HepG2 (cell line): ENCODE measurements around the gene APC2. TPM values are rescaled to one million over a fixed set of nuclear protein-coding genes. Genes with fewer than 3 reads are reported as not detected.

Source experiments
- GLI4 ChIP-seq: sonication (generic); formaldehyde crosslinking; IDR thresholded peaks from 2 replicates; pipeline ENCODE4 v1.5.1; 2020; ENCODE audit warnings: missing genetic modification reagents, mild to moderate bottlenecking, moderate library complexity, borderline replicate concordance
- GPN1 ChIP-seq: sonication (generic); formaldehyde crosslinking; IDR thresholded peaks from 2 replicates; pipeline ENCODE4 v1.5.1; 2020; ENCODE audit warnings: missing genetic modification reagents, borderline replicate concordance
- IRF2 ChIP-seq: IDR thresholded peaks from 2 replicates; pipeline ENCODE4 v1.6.1; 2018; ENCODE audit warnings: missing genetic modification reagents, missing compliant biosample characterization
- KDM4B ChIP-seq: sonication (generic); formaldehyde crosslinking; IDR thresholded peaks from 2 replicates; pipeline ENCODE4 v1.4.0; 2020; ENCODE audit warnings: missing genetic modification reagents
- MAFK ChIP-seq, 2 experiments: IDR thresholded peaks in 1 of 2; conservative IDR thresholded peaks in 1 of 2; 2 replicates each; pipeline ENCODE4 v1.6.1; 2011; ENCODE audit warnings: improper control_type of control experiment in 2 of 2, low read length in 2 of 2
- POLR2A ChIP-seq, 2 experiments: IDR thresholded peaks; 2 replicates each; pipeline ENCODE4 v1.6.1; 2011; ENCODE audit warnings: low read depth in 2 of 2, low read length in 2 of 2, mild to moderate bottlenecking in 1 of 2, moderate library complexity in 1 of 2; ENCODE audit not compliant: insufficient read depth in 1 of 2
- POLR2G ChIP-seq: fragments of 200-400 bp; formaldehyde crosslinking; IDR thresholded peaks from 2 replicates; pipeline ENCODE4 v1.6.1; 2018; ENCODE audit warnings: mild to moderate bottlenecking, low read depth, low read length, moderate library complexity
- RARG ChIP-seq: sonication (generic); formaldehyde crosslinking; IDR thresholded peaks from 2 replicates; pipeline ENCODE4 v1.4.0; 2020; ENCODE audit warnings: low read depth, mild to moderate bottlenecking, missing genetic modification reagents
- RBM22 ChIP-seq: fragments of 200-400 bp; formaldehyde crosslinking; optimal IDR thresholded peaks from 2 replicates; pipeline ENCODE3; 2017; ENCODE audit warnings: mild to moderate bottlenecking, low read length, moderate library complexity
- SAFB2 ChIP-seq: sonication (generic); formaldehyde crosslinking; IDR thresholded peaks from 2 replicates; pipeline ENCODE4 v1.5.1; 2020; ENCODE audit warnings: missing genetic modification reagents, low read depth, mild to moderate bottlenecking, borderline replicate concordance
- SPEN ChIP-seq: sonication (generic); formaldehyde crosslinking; IDR thresholded peaks from 2 replicates; pipeline ENCODE4 v1.5.1; 2020; ENCODE audit warnings: low read depth, mild to moderate bottlenecking, missing genetic modification reagents
- THAP11 ChIP-seq: IDR thresholded peaks from 2 replicates; pipeline ENCODE4 v1.6.1; 2016; ENCODE audit warnings: missing biosample characterization, missing genetic modification reagents
- ZNF224 ChIP-seq: sonication (generic); formaldehyde crosslinking; IDR thresholded peaks from 2 replicates; pipeline ENCODE4 v1.5.0; 2020; ENCODE audit warnings: mild to moderate bottlenecking, missing genetic modification reagents
- ZNF546 ChIP-seq: sonication (generic); formaldehyde crosslinking; conservative IDR thresholded peaks from 2 replicates; pipeline ENCODE4 v1.8.1; 2023; ENCODE audit warnings: mild to moderate bottlenecking, missing genetic modification reagents
- ZNF557 ChIP-seq: sonication (generic); formaldehyde crosslinking; IDR thresholded peaks from 2 replicates; pipeline ENCODE4 v1.4.0; 2020; ENCODE audit warnings: missing genetic modification reagents
- ZNF562 ChIP-seq: sonication (generic); formaldehyde crosslinking; IDR thresholded peaks from 2 replicates; pipeline ENCODE4 v1.8.0; 2022; ENCODE audit warnings: missing genetic modification reagents, borderline replicate concordance
- ZNF773 ChIP-seq: sonication (generic); formaldehyde crosslinking; IDR thresholded peaks from 2 replicates; pipeline ENCODE4 v1.4.0; 2020; ENCODE audit warnings: missing genetic modification reagents, borderline replicate concordance
- ZNF780A ChIP-seq: sonication (generic); formaldehyde crosslinking; IDR thresholded peaks from 2 replicates; pipeline ENCODE4 v1.8.0; 2022; ENCODE audit warnings: mild to moderate bottlenecking, missing genetic modification reagents, moderate library complexity
- ZZZ3 ChIP-seq: sonication (generic); formaldehyde crosslinking; IDR thresholded peaks from 2 replicates; pipeline ENCODE4 v1.4.0; 2020; ENCODE audit warnings: missing genetic modification reagents, mild to moderate bottlenecking, borderline replicate concordance
- polyA plus RNA-seq, 8 experiments: library from polyadenylated mRNA; depleted of rRNA in 3 of 8; stranded (reverse) in 7 of 8; unstranded in 1 of 8; fragments of >200 nt; fragmentation: Illumina TruSeq in 4 of 8; extraction: Trizol in 4 of 8; gene quantifications; 2 replicates each; pipeline versions ENCODE4 v1.2.1 to v1.2.3, GENCODE V29; 2011 to 2016; ENCODE audit warnings: low read depth in 4 of 8, missing spikeins in 1 of 8, mixed read lengths in 1 of 8; ENCODE audit not compliant: insufficient read depth in 1 of 8
- total RNA-seq, 5 experiments: library from RNA; depleted of rRNA; stranded (reverse); fragments of >200 nt; fragmentation: Illumina TruSeq; extraction: Trizol; gene quantifications; 2 replicates each; pipeline ENCODE4 v1.2.3, GENCODE V29; 2016; ENCODE audit warnings: low read depth in 1 of 5
- TF ChIP-seq, protein P1 (sequence below): sonication (generic); formaldehyde crosslinking; IDR thresholded peaks from 2 replicates; pipeline ENCODE4 v1.4.0; 2020; ENCODE audit warnings: missing genetic modification reagents
- TF ChIP-seq, protein P2 (sequence below): sonication (generic); formaldehyde crosslinking; IDR thresholded peaks from 2 replicates; pipeline ENCODE4 v1.4.0; 2020; ENCODE audit warnings: missing genetic modification reagents, borderline replicate concordance
- TF ChIP-seq, protein P3 (sequence below): sonication (generic); formaldehyde crosslinking; IDR thresholded peaks from 2 replicates; pipeline ENCODE4 v1.4.0; 2020; ENCODE audit warnings: missing genetic modification reagents
- TF ChIP-seq, protein P4 (sequence below): sonication (generic); formaldehyde crosslinking; IDR thresholded peaks from 2 replicates; pipeline ENCODE4 v1.5.0; 2020; ENCODE audit warnings: mild to moderate bottlenecking, low read depth, missing genetic modification reagents, borderline replicate concordance

APC2 gene
- total and polyA plus RNA-seq, 2 of the 13 experiments (the other 11 are each of a cell fraction or from before 2014, with no cell fraction given), result 0.08 to 0.22 TPM

DNA sequence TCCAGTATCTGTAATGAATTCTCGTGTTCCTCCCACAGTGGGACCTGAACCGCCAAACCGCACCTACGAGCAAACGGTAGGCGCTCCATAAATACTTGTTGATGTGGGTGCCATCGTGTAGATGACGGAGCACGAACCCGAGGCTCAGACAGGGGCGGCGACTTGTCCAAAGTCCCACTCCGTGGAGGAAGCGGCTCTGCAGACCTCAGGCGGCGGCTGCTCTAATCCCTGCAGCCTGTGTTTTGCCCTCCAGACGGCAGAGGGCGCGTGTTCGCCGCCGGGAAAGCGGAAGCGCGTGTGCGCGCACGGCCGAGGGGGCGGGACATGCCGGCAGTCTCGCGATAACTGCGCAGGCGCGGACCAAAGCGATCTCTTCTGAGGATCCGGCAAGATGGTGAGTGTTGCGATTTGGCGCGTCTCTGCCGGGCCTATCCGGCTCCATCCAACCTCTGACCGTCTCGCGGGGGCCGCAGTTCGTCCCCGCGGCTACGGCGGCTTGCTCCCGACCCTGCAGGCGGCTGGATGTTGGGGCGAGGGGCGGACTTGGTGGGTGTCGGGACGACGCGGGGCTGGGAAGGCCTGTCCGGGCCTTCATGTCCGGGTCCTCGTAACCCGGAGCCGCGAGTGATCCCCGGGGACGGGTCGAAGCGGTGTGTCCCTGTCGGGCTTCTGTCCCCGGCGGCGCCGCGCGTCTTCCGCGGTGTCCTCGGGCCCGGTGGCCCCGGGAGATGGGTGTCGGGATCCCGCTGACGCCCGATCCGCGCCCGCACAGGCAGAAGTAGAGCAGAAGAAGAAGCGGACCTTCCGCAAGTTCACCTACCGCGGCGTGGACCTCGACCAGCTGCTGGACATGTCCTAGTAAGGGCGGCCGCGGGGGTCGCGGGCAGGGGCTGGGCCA, 11.6 kb upstream of the APC2 start, which contains the start of gene RPS15 (continued):
- TF ChIP-seq, protein P1, sequence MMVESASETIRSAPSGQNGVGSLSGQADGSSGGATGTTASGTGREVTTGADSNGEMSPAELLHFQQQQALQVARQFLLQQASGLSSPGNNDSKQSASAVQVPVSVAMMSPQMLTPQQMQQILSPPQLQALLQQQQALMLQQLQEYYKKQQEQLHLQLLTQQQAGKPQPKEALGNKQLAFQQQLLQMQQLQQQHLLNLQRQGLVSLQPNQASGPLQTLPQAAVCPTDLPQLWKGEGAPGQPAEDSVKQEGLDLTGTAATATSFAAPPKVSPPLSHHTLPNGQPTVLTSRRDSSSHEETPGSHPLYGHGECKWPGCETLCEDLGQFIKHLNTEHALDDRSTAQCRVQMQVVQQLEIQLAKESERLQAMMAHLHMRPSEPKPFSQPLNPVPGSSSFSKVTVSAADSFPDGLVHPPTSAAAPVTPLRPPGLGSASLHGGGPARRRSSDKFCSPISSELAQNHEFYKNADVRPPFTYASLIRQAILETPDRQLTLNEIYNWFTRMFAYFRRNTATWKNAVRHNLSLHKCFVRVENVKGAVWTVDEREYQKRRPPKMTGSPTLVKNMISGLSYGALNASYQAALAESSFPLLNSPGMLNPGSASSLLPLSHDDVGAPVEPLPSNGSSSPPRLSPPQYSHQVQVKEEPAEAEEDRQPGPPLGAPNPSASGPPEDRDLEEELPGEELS (CRISPR knock-in tag), result peak; percentile 77
- TF ChIP-seq THAP11 (CRISPR knock-in tag) (peak; percentile 97), POLR2A (IDR thresholded peaks at IDR 0.05; ENCODE audit: insufficient read depth in 1 of 2, low read depth in 2 of 2, low read length in 2 of 2) (peak; percentile 99), KDM4B (CRISPR knock-in tag) (peak; percentile 85; the same call in 1 of the 2 replicates), SPEN (CRISPR knock-in tag) (peak; percentile 100), RARG (CRISPR knock-in tag) (no peak), ZNF780A (CRISPR knock-in tag) (peak; percentile 94), ZNF773 (CRISPR knock-in tag) (peak; percentile 65; the same call in 1 of the 2 replicates), GLI4 (peak; percentile 94; the same call in 1 of the 2 replicates), RBM22 (peak; percentile 86), SAFB2 (CRISPR knock-in tag) (no peak), ZNF546 (peak; percentile 83; the same call in 1 of the 2 replicates), GPN1 (CRISPR knock-in tag) (no peak; the same call in 1 of the 2 replicates), MAFK (conservative IDR thresholded peaks at IDR 0.05 in 1 of 2, IDR thresholded peaks at IDR 0.05 in 1 of 2; ENCODE audit: low read length in 2 of 2) (no peak; a peak in 1 of 4 replicates), ZNF557 (CRISPR knock-in tag) (0 out of 2 replicates have a peak, but pooled peaks have one; percentile 58), ZNF224 (CRISPR knock-in tag) (peak; percentile 97), POLR2G (peak; percentile 98), ZZZ3 (CRISPR knock-in tag) (peak; percentile 99; the same call in 1 of the 2 replicates), ZNF562 (CRISPR knock-in tag) (no peak), IRF2 (peak; percentile 97)
- TF ChIP-seq, protein P2, sequence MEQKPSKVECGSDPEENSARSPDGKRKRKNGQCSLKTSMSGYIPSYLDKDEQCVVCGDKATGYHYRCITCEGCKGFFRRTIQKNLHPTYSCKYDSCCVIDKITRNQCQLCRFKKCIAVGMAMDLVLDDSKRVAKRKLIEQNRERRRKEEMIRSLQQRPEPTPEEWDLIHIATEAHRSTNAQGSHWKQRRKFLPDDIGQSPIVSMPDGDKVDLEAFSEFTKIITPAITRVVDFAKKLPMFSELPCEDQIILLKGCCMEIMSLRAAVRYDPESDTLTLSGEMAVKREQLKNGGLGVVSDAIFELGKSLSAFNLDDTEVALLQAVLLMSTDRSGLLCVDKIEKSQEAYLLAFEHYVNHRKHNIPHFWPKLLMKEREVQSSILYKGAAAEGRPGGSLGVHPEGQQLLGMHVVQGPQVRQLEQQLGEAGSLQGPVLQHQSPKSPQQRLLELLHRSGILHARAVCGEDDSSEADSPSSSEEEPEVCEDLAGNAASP (CRISPR knock-in tag), result peak; percentile 84; the same call in 1 of the 2 replicates
- TF ChIP-seq, protein P3, sequence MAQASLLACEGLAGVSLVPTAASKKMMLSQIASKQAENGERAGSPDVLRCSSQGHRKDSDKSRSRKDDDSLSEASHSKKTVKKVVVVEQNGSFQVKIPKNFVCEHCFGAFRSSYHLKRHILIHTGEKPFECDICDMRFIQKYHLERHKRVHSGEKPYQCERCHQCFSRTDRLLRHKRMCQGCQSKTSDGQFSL (CRISPR knock-in tag), result peak; percentile 73; the same call in 1 of the 2 replicates
- TF ChIP-seq, protein P4, sequence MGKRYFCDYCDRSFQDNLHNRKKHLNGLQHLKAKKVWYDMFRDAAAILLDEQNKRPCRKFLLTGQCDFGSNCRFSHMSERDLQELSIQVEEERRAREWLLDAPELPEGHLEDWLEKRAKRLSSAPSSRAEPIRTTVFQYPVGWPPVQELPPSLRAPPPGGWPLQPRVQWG (CRISPR knock-in tag), result no peak
